GM12878 (cell line): Measurements from ENCODE around the gene REXO1. TPM values are rescaled to one million over a fixed set of nuclear protein-coding genes. Genes with fewer than 3 reads are reported as not detected.

ENCODE experiments used
- ATAC-seq: fragments of 200-7000 bp; cut with Tn5 transposase; 3 replicates; pipeline ENCODE4 v1.9.1; 2020; ENCODE audit warnings: mild to moderate bottlenecking, moderate library complexity
- BruUV-seq: library from RNA; stranded (reverse); fragments of 400-500 nt; replicated peaks from 2 replicates; lab custom pipeline; 2021; lab: Mats Ljungman, UMichigan
- CTCF ChIA-PET: fragments of 300-600 bp; sonication (Branson Sonifier 250); formaldehyde crosslinking; extraction: SDS; loops from one replicate; lab custom pipeline; 2021; ENCODE audit warnings: inconsistent platforms; lab: Yijun Ruan, JAX
- POLR2A ChIA-PET: fragments of 350-600 bp; formaldehyde crosslinking; extraction: SDS; loops from one replicate; lab custom pipeline; 2021; ENCODE audit warnings: inconsistent platforms; lab: Charles Lee
- RAD21 ChIA-PET: fragments of 300-600 bp; sonication (Branson Sonifier 250); formaldehyde crosslinking; loops from one replicate; lab custom pipeline; 2023; ENCODE audit warnings: antibody characterized with exemption; ENCODE audit not compliant: unreplicated experiment; lab: Charles Lee
- SMC1A ChIA-PET: fragments of 300-600 bp; sonication (Branson Sonifier 250); formaldehyde crosslinking; loops from one replicate; lab custom pipeline; 2023; ENCODE audit not compliant: unreplicated experiment, uncharacterized antibody; lab: Charles Lee
- DNase-seq: peaks from one replicate; pipeline ENCODE4 v3.0.0-alpha.2; 2011; ENCODE audit warnings: low read depth, low spot score
- FAIRE-seq: peaks from 3 replicates; lab custom pipeline; 2011; peaks lifted over from hg19 to GRCh38; lab: Jason Lieb, UNC
- H2AFZ ChIP-seq: 2 replicates; pipeline ENCODE4 v1.6.0; 2011; ENCODE audit warnings: low read depth, low read length, control low read depth; ENCODE audit not compliant: control insufficient read depth
- H3K27ac ChIP-seq: 2 replicates; pipeline ENCODE4 v1.5.1; 2011; ENCODE audit warnings: control low read depth; ENCODE audit not compliant: control insufficient read depth, insufficient read depth
- H3K27me3 ChIP-seq, 2 experiments: replicated peaks in 1 of 2; 2 replicates each; pipeline versions ENCODE4 v1.6.0 to v1.6.1; 2011; ENCODE audit warnings: low read length in 1 of 2; ENCODE audit not compliant: control insufficient read depth in 2 of 2, insufficient read depth in 2 of 2
- H3K36me3 ChIP-seq, 2 experiments: 2 replicates each; pipeline ENCODE4 v1.5.1; 2011; ENCODE audit warnings: low read length in 1 of 2; ENCODE audit not compliant: control insufficient read depth in 2 of 2, insufficient read depth in 2 of 2
- H3K4me1 ChIP-seq: 2 replicates; pipeline ENCODE4 v1.6.1; 2011; ENCODE audit warnings: mild to moderate bottlenecking, low read length, moderate library complexity, mixed read lengths; ENCODE audit not compliant: control insufficient read depth, insufficient read depth
- H3K4me2 ChIP-seq: 2 replicates; pipeline ENCODE4 v1.6.0; 2011; ENCODE audit warnings: control low read depth; ENCODE audit not compliant: control insufficient read depth, insufficient read depth
- H3K4me3 ChIP-seq: fragments of 200-600 bp; sonication (generic); 2 replicates; pipeline ENCODE4 v1.5.1; 2016
- H3K79me2 ChIP-seq: 2 replicates; pipeline ENCODE4 v1.6.0; 2011; ENCODE audit warnings: low read length; ENCODE audit not compliant: control insufficient read depth, insufficient read depth
- H3K9ac ChIP-seq: 2 replicates; pipeline ENCODE4 v1.8.0; 2011; ENCODE audit warnings: low read length, control low read depth, mixed read lengths; ENCODE audit not compliant: control insufficient read depth, insufficient read depth
- H3K9me3 ChIP-seq: replicated peaks from 3 replicates; pipeline ENCODE4 v1.5.1; 2011; ENCODE audit warnings: mild to moderate bottlenecking, low read length; ENCODE audit not compliant: control insufficient read depth, insufficient read depth
- H4K20me1 ChIP-seq: 2 replicates; pipeline ENCODE4 v1.6.0; 2011; ENCODE audit not compliant: control insufficient read depth, insufficient read depth
- CTCF ChIP-seq, 3 experiments: IDR thresholded peaks in 2 of 3; conservative IDR thresholded peaks in 1 of 3; 2 replicates each; pipeline ENCODE4 v1.5.1; 2011; ENCODE audit warnings: low read depth in 3 of 3, low read length in 3 of 3, mild to moderate bottlenecking in 3 of 3, control low read depth in 2 of 3, moderate library complexity in 2 of 3, inconsistent platforms in 1 of 3, mixed read lengths in 1 of 3; ENCODE audit not compliant: control insufficient read depth in 2 of 3, insufficient read depth in 1 of 3; ENCODE audit errors: extremely low read depth in 1 of 3
- MLLT1 ChIP-seq: fragments of 450-650 bp; IDR thresholded peaks from 2 replicates; pipeline ENCODE4 v1.6.1; 2016; ENCODE audit warnings: mild to moderate bottlenecking
- RBBP5 ChIP-seq: fragments of 200-600 bp; sonication (generic); conservative IDR thresholded peaks from 2 replicates; pipeline ENCODE4 v1.6.1; 2016
- SUZ12 ChIP-seq: fragments of 200-600 bp; sonication (generic); IDR thresholded peaks from one replicate; pipeline ENCODE4 v1.6.1; 2018; ENCODE audit warnings: antibody characterized with exemption, mild to moderate bottlenecking; ENCODE audit not compliant: unreplicated experiment
- TCF7 ChIP-seq: IDR thresholded peaks from 2 replicates; pipeline ENCODE4 v1.6.1; 2014; ENCODE audit warnings: antibody characterized with exemption, borderline replicate concordance
- WGBS: methylation state at CpG from one replicate; pipeline ENCODE4 v1.1.6; 2016; ENCODE audit warnings: low lambda C conversion rate; ENCODE audit not compliant: insufficient replicate concordance, insufficient coverage; ENCODE audit errors: missing lambda C conversion rate; 5-methylcytosine and 5-hydroxymethylcytosine counted together
- in situ Hi-C: fragments of 300-500 bp; cut with MboI; formaldehyde crosslinking; loops from 9 replicates; pipeline ENCODE4 v1.14.3; 2018; ENCODE audit warnings: mixed read lengths
- intact Hi-C: fragments of 100-400 bp; cut with micrococcal nuclease; formaldehyde crosslinking; loops from one replicate; pipeline ENCODE4 v1.14.2; 2022; ENCODE audit not compliant: unreplicated experiment
- microRNA counts: library from miRNA; unstranded; fragments of <30 nt; microRNA quantifications from one replicate; lab custom pipeline; 2016
- microRNA-seq: library from miRNA; unstranded; fragments of <30 nt; microRNA quantifications from one replicate; pipeline ENCODE4, GENCODE V29; 2018
- polyA plus RNA-seq, 11 experiments: library from polyadenylated mRNA; depleted of rRNA in 4 of 11; unstranded in 6 of 11; stranded (reverse) in 5 of 11; fragments of >200 nt; fragmentation: Nextera tagmentation in 4 of 11; fragmentation: Illumina TruSeq in 1 of 11; extraction: Ambion mirVana in 4 of 11; extraction: Trizol in 1 of 11; gene quantifications; 1 replicate in 1 of 11; 2 replicates in 10 of 11; pipeline versions ENCODE4 v1.2.1 to v1.2.3, GENCODE V29; 2011 to 2016; ENCODE audit warnings: inconsistent platforms in 2 of 11, missing spikeins in 2 of 11, low read depth in 1 of 11
- total RNA-seq, 4 experiments: library from RNA; depleted of rRNA in 3 of 4; stranded (reverse); fragments of >200 nt in 3 of 4; fragmentation: Illumina TruSeq in 1 of 4; extraction: Trizol in 1 of 4; gene quantifications; 2 replicates each; pipeline versions ENCODE4 v1.2.1 to v1.2.3, GENCODE V29; 2013 to 2021

Gene REXO1
- total and polyA plus RNA-seq, 10 of the 15 experiments (the other 5 are each of a cell fraction or from before 2014, with no cell fraction given) = 0.03 to 45.2 (median 8.4) TPM

- ChIA-PET CTCF (interaction anchor here (1.0 to 4.8 kb wide), 7 partner anchors 12 to 219 kb away, joined by 3 to 57 read pairs (median 4); no protein-coding TSS in a partner anchor), SMC1A (interaction anchor here (0.7 to 1.2 kb wide), 2 partner anchors 89 to 322 kb away, joined by 3 read pairs; no protein-coding TSS in a partner anchor), RAD21 (interaction anchor here (1.1 to 2.5 kb wide), 3 partner anchors 93 to 220 kb away, joined by 3 to 22 read pairs (median 3); no protein-coding TSS in a partner anchor), POLR2A (no interaction called here)
- H3K36me3 ChIP-seq = no peaks in the 10 kb centered on the region
- intact Hi-C loops (loop anchor here (2.0 to 5.0 kb wide), 2 partner anchors 93 to 219 kb away; no protein-coding TSS in a partner anchor), in situ Hi-C loops (loop anchor here (5.0 to 10.0 kb wide), 2 partner anchors 94 to 221 kb away; no protein-coding TSS in a partner anchor)
- H3K79me2 ChIP-seq = no peaks in the 10 kb centered on the region
- no peak for DNase-seq
- no peak overlapping the region for H3K9ac ChIP-seq
- peaks cover 6% of the 10 kb centered on the region for H3K9me3 ChIP-seq
- H3K27me3 ChIP-seq = peaks cover 6 to 13% of the 10 kb centered on the region in 2 experiments; a peak in 3 of 4 replicates
- H3K4me3 ChIP-seq = no peak overlapping the region
- TF ChIP-seq MLLT1 = no peak
- TF ChIP-seq TCF7 = no peak
- TF ChIP-seq RBBP5 = no peak
- 0 out of 6 replicates have a peak, but pooled peaks of 1 of the 3 experiments have one; percentile 3 for TF ChIP-seq CTCF (IDR thresholded peaks at IDR 0.05 in 2 of 3, conservative IDR thresholded peaks at IDR 0.05 in 1 of 3; ENCODE audit: control insufficient read depth in 2 of 3, extremely low read depth in 1 of 3, insufficient read depth in 1 of 3, low read depth in 3 of 3, low read length in 3 of 3)
- TF ChIP-seq SUZ12 = peak; percentile 87
- no peaks in the 10 kb centered on the region for H4K20me1 ChIP-seq
- BruUV-seq = no TSS peak
- H3K4me2 ChIP-seq = no peak overlapping the region
- ATAC-seq = no peak
- H2AFZ ChIP-seq = no peak overlapping the region
- no peak overlapping the region for H3K27ac ChIP-seq
- no peak for FAIRE-seq
- 11% methylated on average over 38 of the region's 38 CpGs for WGBS
- no peaks in the 10 kb centered on the region for H3K4me1 ChIP-seq
Measured at GRCh38 chr19:1765904-1766799, 82.1 kb downstream of the REXO1 start.

MicroRNAs within 50 kb of the gene (microRNA counts, 767-probe panel; counts per million panel counts)
- microRNA hsa-miR-1909-3p (lab: Ali Mortazavi, UCI) = 1,438 counts per million, percentile 53 among the panel's probes with 10 or more counts

Small RNA genes lying within 50 kb of the gene (microRNA-seq; reads per million reads assigned to microRNA genes)
- 4.3 reads per million, percentile 26 among the genes with 10 or more reads in this experiment for gene MIR1909

Other genes with a start within 250 kb of the REXO1 start
Only the 7 nearest of the 13 such genes appear.
- not detected in 2 replicates for gene ONECUT3, start 95.0 kb downstream of the REXO1 start, total RNA-seq (2014; rRNA removed)
- not detected in 2 replicates for gene ONECUT3, start 95.0 kb downstream of the REXO1 start, total RNA-seq (2014; rRNA removed; fragmentation: Illumina TruSeq; extraction: Trizol)
- not detected in 2 replicates for gene ONECUT3, start 95.0 kb downstream of the REXO1 start, total RNA-seq (2021)
- gene ONECUT3, start 95.0 kb downstream of the REXO1 start, polyA plus RNA-seq (2011; rRNA removed) = not detected in 2 replicates
- not detected in 2 replicates for gene ONECUT3, start 95.0 kb downstream of the REXO1 start, polyA plus RNA-seq (2014; fragmentation: Illumina TruSeq; extraction: Trizol)
- not detected for gene ONECUT3, start 95.0 kb downstream of the REXO1 start, polyA plus RNA-seq (2014; fragmentation: Nextera tagmentation; extraction: Ambion mirVana)
- not detected in 2 replicates for gene ONECUT3, start 95.0 kb downstream of the REXO1 start, polyA plus RNA-seq (2014; rRNA removed)
- gene ONECUT3, start 95.0 kb downstream of the REXO1 start, polyA plus RNA-seq (2016; fragmentation: Nextera tagmentation; extraction: Ambion mirVana) = not detected
- gene ATP8B3, start 36.2 kb downstream of the REXO1 start, total RNA-seq (2014; rRNA removed) = 0.38 and 0.51 TPM in 2 replicates
- gene ATP8B3, start 36.2 kb downstream of the REXO1 start, total RNA-seq (2014; rRNA removed; fragmentation: Illumina TruSeq; extraction: Trizol) = 0.36 and 0.74 TPM in 2 replicates
- 1.0 and 1.7 TPM in 2 replicates for gene ATP8B3, start 36.2 kb downstream of the REXO1 start, total RNA-seq (2021)
- 0.86 and 1.6 TPM in 2 replicates for gene ATP8B3, start 36.2 kb downstream of the REXO1 start, polyA plus RNA-seq (2011; rRNA removed)
- gene ATP8B3, start 36.2 kb downstream of the REXO1 start, polyA plus RNA-seq (2014; fragmentation: Illumina TruSeq; extraction: Trizol) = 0.43 and 0.48 TPM in 2 replicates
- under 1 TPM; 0.13 to 0.34 TPM for gene ATP8B3, start 36.2 kb downstream of the REXO1 start, polyA plus RNA-seq (2014; fragmentation: Nextera tagmentation; extraction: Ambion mirVana)
- 0.76 and 1.3 TPM in 2 replicates for gene ATP8B3, start 36.2 kb downstream of the REXO1 start, polyA plus RNA-seq (2014; rRNA removed)
- gene ATP8B3, start 36.2 kb downstream of the REXO1 start, polyA plus RNA-seq (2016; fragmentation: Nextera tagmentation; extraction: Ambion mirVana) = 1 to 10 TPM in 1 of 2 experiments, under 1 TPM in 1; 0.54 to 1.0 TPM
- gene KLF16, start 15.1 kb upstream of the REXO1 start, total RNA-seq (2014; rRNA removed) = 5.4 and 6.2 TPM in 2 replicates
- 2.2 and 2.6 TPM in 2 replicates for gene KLF16, start 15.1 kb upstream of the REXO1 start, total RNA-seq (2014; rRNA removed; fragmentation: Illumina TruSeq; extraction: Trizol)
- 37.6 and 41.2 TPM in 2 replicates for gene KLF16, start 15.1 kb upstream of the REXO1 start, total RNA-seq (2021)
- 0.89 and 1.6 TPM in 2 replicates for gene KLF16, start 15.1 kb upstream of the REXO1 start, polyA plus RNA-seq (2011; rRNA removed)
- gene KLF16, start 15.1 kb upstream of the REXO1 start, polyA plus RNA-seq (2014; fragmentation: Illumina TruSeq; extraction: Trizol) = 0.57 and 2.6 TPM in 2 replicates
- under 1 TPM; 0.03 to 0.24 TPM for gene KLF16, start 15.1 kb upstream of the REXO1 start, polyA plus RNA-seq (2014; fragmentation: Nextera tagmentation; extraction: Ambion mirVana)
- 13.4 and 13.7 TPM in 2 replicates for gene KLF16, start 15.1 kb upstream of the REXO1 start, polyA plus RNA-seq (2014; rRNA removed)
- 1 to 10 TPM; 2.1 to 2.5 TPM for gene KLF16, start 15.1 kb upstream of the REXO1 start, polyA plus RNA-seq (2016; fragmentation: Nextera tagmentation; extraction: Ambion mirVana)
- 109 and 126 TPM in 2 replicates for gene ABHD17A, start 37.0 kb upstream of the REXO1 start, total RNA-seq (2014; rRNA removed)
- 5.6 and 7.0 TPM in 2 replicates for gene ABHD17A, start 37.0 kb upstream of the REXO1 start, total RNA-seq (2014; rRNA removed; fragmentation: Illumina TruSeq; extraction: Trizol)
- 72.6 and 77.6 TPM in 2 replicates for gene ABHD17A, start 37.0 kb upstream of the REXO1 start, total RNA-seq (2021)
- gene ABHD17A, start 37.0 kb upstream of the REXO1 start, polyA plus RNA-seq (2011; rRNA removed) = 7.7 and 25.3 TPM in 2 replicates
- 0.87 and 2.5 TPM in 2 replicates for gene ABHD17A, start 37.0 kb upstream of the REXO1 start, polyA plus RNA-seq (2014; fragmentation: Illumina TruSeq; extraction: Trizol)
- under 1 TPM in 1 of 2 experiments, not detected in 1; 0.13 TPM for gene ABHD17A, start 37.0 kb upstream of the REXO1 start, polyA plus RNA-seq (2014; fragmentation: Nextera tagmentation; extraction: Ambion mirVana)
- gene ABHD17A, start 37.0 kb upstream of the REXO1 start, polyA plus RNA-seq (2014; rRNA removed) = 84.5 and 105 TPM in 2 replicates
- gene ABHD17A, start 37.0 kb upstream of the REXO1 start, polyA plus RNA-seq (2016; fragmentation: Nextera tagmentation; extraction: Ambion mirVana) = 10 to 100 TPM; 28.8 to 45.7 TPM
- 3.8 and 5.6 TPM in 2 replicates for gene ADAT3, start 56.9 kb upstream of the REXO1 start, total RNA-seq (2014; rRNA removed)
- 0.27 TPM in 1 of 2 replicates, not detected in the other for gene ADAT3, start 56.9 kb upstream of the REXO1 start, total RNA-seq (2014; rRNA removed; fragmentation: Illumina TruSeq; extraction: Trizol)
- 11.6 and 11.8 TPM in 2 replicates for gene ADAT3, start 56.9 kb upstream of the REXO1 start, total RNA-seq (2021)
- gene ADAT3, start 56.9 kb upstream of the REXO1 start, polyA plus RNA-seq (2011; rRNA removed) = 0.13 and 0.46 TPM in 2 replicates
- not detected in 2 replicates for gene ADAT3, start 56.9 kb upstream of the REXO1 start, polyA plus RNA-seq (2014; fragmentation: Illumina TruSeq; extraction: Trizol)
- gene ADAT3, start 56.9 kb upstream of the REXO1 start, polyA plus RNA-seq (2014; fragmentation: Nextera tagmentation; extraction: Ambion mirVana) = not detected
- 11.0 and 13.2 TPM in 2 replicates for gene ADAT3, start 56.9 kb upstream of the REXO1 start, polyA plus RNA-seq (2014; rRNA removed)
- 1 to 10 TPM; 7.7 to 8.9 TPM for gene ADAT3, start 56.9 kb upstream of the REXO1 start, polyA plus RNA-seq (2016; fragmentation: Nextera tagmentation; extraction: Ambion mirVana)
- 16.9 and 19.3 TPM in 2 replicates for gene SCAMP4, start 56.9 kb upstream of the REXO1 start, total RNA-seq (2014; rRNA removed)
- 6.5 and 7.0 TPM in 2 replicates for gene SCAMP4, start 56.9 kb upstream of the REXO1 start, total RNA-seq (2014; rRNA removed; fragmentation: Illumina TruSeq; extraction: Trizol)
- 34.7 and 38.7 TPM in 2 replicates for gene SCAMP4, start 56.9 kb upstream of the REXO1 start, total RNA-seq (2021)
- gene SCAMP4, start 56.9 kb upstream of the REXO1 start, polyA plus RNA-seq (2011; rRNA removed) = 2.7 and 5.6 TPM in 2 replicates
- gene SCAMP4, start 56.9 kb upstream of the REXO1 start, polyA plus RNA-seq (2014; fragmentation: Illumina TruSeq; extraction: Trizol) = 5.1 and 8.7 TPM in 2 replicates
- 1 to 10 TPM in 1 of 2 experiments, under 1 TPM in 1; 0.63 to 2.3 TPM for gene SCAMP4, start 56.9 kb upstream of the REXO1 start, polyA plus RNA-seq (2014; fragmentation: Nextera tagmentation; extraction: Ambion mirVana)
- gene SCAMP4, start 56.9 kb upstream of the REXO1 start, polyA plus RNA-seq (2014; rRNA removed) = 24.4 and 33.2 TPM in 2 replicates
- 10 to 100 TPM; 33.8 to 34.4 TPM for gene SCAMP4, start 56.9 kb upstream of the REXO1 start, polyA plus RNA-seq (2016; fragmentation: Nextera tagmentation; extraction: Ambion mirVana)
- 78.9 and 79.6 TPM in 2 replicates for gene CSNK1G2, start 92.7 kb upstream of the REXO1 start, total RNA-seq (2014; rRNA removed)
- 24.6 and 32.5 TPM in 2 replicates for gene CSNK1G2, start 92.7 kb upstream of the REXO1 start, total RNA-seq (2014; rRNA removed; fragmentation: Illumina TruSeq; extraction: Trizol)
- gene CSNK1G2, start 92.7 kb upstream of the REXO1 start, total RNA-seq (2021) = 67.3 and 71.3 TPM in 2 replicates
- gene CSNK1G2, start 92.7 kb upstream of the REXO1 start, polyA plus RNA-seq (2011; rRNA removed) = 25.2 and 54.1 TPM in 2 replicates
- gene CSNK1G2, start 92.7 kb upstream of the REXO1 start, polyA plus RNA-seq (2014; fragmentation: Illumina TruSeq; extraction: Trizol) = 3.1 and 17.5 TPM in 2 replicates
- under 1 TPM; 0.64 to 0.84 TPM for gene CSNK1G2, start 92.7 kb upstream of the REXO1 start, polyA plus RNA-seq (2014; fragmentation: Nextera tagmentation; extraction: Ambion mirVana)
- 107 and 109 TPM in 2 replicates for gene CSNK1G2, start 92.7 kb upstream of the REXO1 start, polyA plus RNA-seq (2014; rRNA removed)
- 1 to 10 TPM; 4.6 to 5.6 TPM for gene CSNK1G2, start 92.7 kb upstream of the REXO1 start, polyA plus RNA-seq (2016; fragmentation: Nextera tagmentation; extraction: Ambion mirVana)